Neural progenitor cell (in vitro differentiated cells): ENCODE measurements around the gene PHOX2B.

ENCODE experiments used
- EZH2phosphoT487 ChIP-seq: fragments of 200-600 bp; sonication (generic); IDR thresholded peaks from 2 replicates; pipeline ENCODE4 v1.6.1; 2017; ENCODE audit warnings: antibody characterized with exemption
- TF ChIP-seq, protein P1 (sequence below): fragments of 200-600 bp; sonication (generic); IDR thresholded peaks from 2 replicates; pipeline ENCODE4 v1.5.1; 2017; ENCODE audit warnings: antibody characterized with exemption, mild to moderate bottlenecking

DNA sequence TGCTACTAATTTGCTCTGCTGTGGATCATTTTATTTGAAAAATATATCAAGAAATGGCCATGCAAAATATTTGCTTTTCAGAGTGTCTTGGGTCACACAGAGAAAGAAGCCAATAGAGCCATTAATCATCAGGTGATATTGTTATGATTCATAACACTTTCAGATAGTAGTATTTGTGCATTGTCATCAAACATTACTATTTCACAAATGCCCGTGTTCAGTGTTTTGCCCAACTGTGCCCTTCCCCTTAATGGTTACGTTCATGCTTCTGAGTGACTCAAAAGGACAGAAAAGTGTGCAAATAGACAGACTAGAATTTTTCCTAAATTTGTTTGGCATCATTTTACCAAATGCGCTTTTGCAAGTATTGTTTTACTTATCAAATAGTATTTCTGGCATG lies 46.5 kb downstream of the PHOX2B start:
- TF ChIP-seq, protein P1, sequence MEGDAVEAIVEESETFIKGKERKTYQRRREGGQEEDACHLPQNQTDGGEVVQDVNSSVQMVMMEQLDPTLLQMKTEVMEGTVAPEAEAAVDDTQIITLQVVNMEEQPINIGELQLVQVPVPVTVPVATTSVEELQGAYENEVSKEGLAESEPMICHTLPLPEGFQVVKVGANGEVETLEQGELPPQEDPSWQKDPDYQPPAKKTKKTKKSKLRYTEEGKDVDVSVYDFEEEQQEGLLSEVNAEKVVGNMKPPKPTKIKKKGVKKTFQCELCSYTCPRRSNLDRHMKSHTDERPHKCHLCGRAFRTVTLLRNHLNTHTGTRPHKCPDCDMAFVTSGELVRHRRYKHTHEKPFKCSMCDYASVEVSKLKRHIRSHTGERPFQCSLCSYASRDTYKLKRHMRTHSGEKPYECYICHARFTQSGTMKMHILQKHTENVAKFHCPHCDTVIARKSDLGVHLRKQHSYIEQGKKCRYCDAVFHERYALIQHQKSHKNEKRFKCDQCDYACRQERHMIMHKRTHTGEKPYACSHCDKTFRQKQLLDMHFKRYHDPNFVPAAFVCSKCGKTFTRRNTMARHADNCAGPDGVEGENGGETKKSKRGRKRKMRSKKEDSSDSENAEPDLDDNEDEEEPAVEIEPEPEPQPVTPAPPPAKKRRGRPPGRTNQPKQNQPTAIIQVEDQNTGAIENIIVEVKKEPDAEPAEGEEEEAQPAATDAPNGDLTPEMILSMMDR = no peak
- TF ChIP-seq EZH2phosphoT487 = no peak
